Muscle layer of colon (tissue), 2 donors: Measurements from ENCODE around the gene RAB35.

Source experiments
- H3K27ac ChIP-seq: one replicate; pipeline ENCODE4 v1.7.0; 2013; ENCODE audit warnings: low read depth, mild to moderate bottlenecking, low read length, moderate library complexity
- H3K27me3 ChIP-seq, 2 donors: one replicate each; pipeline ENCODE4 v1.7.0; 2013; ENCODE audit warnings: low read length in 2 of 2, mild to moderate bottlenecking in 2 of 2; ENCODE audit not compliant: insufficient read depth in 2 of 2, control insufficient read depth in 1 of 2
- H3K36me3 ChIP-seq: one replicate; pipeline ENCODE4 v1.7.0; 2013; ENCODE audit warnings: mild to moderate bottlenecking, low read length; ENCODE audit not compliant: insufficient read depth
- H3K4me1 ChIP-seq: one replicate; pipeline ENCODE4 v1.7.0; 2013; ENCODE audit warnings: mild to moderate bottlenecking, low read length; ENCODE audit not compliant: insufficient read depth
- H3K4me3 ChIP-seq, 2 donors: one replicate each; pipeline ENCODE4 v1.7.0; 2013; ENCODE audit warnings: low read length in 2 of 2, low read depth in 1 of 2, mild to moderate bottlenecking in 1 of 2, moderate library complexity in 1 of 2
- H3K9ac ChIP-seq: one replicate; pipeline ENCODE4 v1.7.0; 2013; ENCODE audit warnings: low read length
- H3K9me3 ChIP-seq: one replicate; pipeline ENCODE4 v1.7.0; 2013; ENCODE audit warnings: mild to moderate bottlenecking, low read length
- donor health status: abdominal sarcoma.
- donor health status: Adenocarcinoma of cecum.

The RAB35 gene

GRCh38 chr12:120116792-120117651, 469 bp upstream of the RAB35 start:
- H3K4me1 ChIP-seq, result peaks cover 41% of the 10 kb centered on the region

GRCh38 chr12:120115692-120116440, 687 bp downstream of the RAB35 start:
- Histone ChIP-seq H3K36me3 (peaks cover 3% of the 10 kb centered on the region), H3K27ac (peak overlapping the region; percentile 68), H3K4me3 (peak overlapping the region; percentile 77 to 81), H3K9ac (peak overlapping the region; percentile 69), H3K27me3 (no peaks in the 10 kb centered on the region), H3K9me3 (no peaks in the 10 kb centered on the region), H3K4me1 (peaks cover 41% of the 10 kb centered on the region)

More at GRCh38 chr12:120116792-120117651, 469 bp upstream of the RAB35 start:
- H3K36me3 ChIP-seq, result peaks cover 3% of the 10 kb centered on the region
- H3K27ac ChIP-seq, result peak overlapping the region; percentile 56
- peak overlapping the region; percentile 38 to 68 for H3K4me3 ChIP-seq
- no peaks in the 10 kb centered on the region for H3K9me3 ChIP-seq
- H3K9ac ChIP-seq, result peak overlapping the region; percentile 12
- no peaks in the 10 kb centered on the region for H3K27me3 ChIP-seq

GRCh38 chr12:120115066-120115465, 1.5 kb downstream of the RAB35 start:
- H3K9me3 ChIP-seq, result no peaks in the 10 kb centered on the region
- peaks cover 41% of the 10 kb centered on the region for H3K4me1 ChIP-seq
- no peak overlapping the region for H3K27ac ChIP-seq
- peak overlapping the region; percentile 69 for H3K9ac ChIP-seq
- H3K4me3 ChIP-seq, result peak overlapping the region; percentile 77 to 81
- H3K36me3 ChIP-seq, result peaks cover 3% of the 10 kb centered on the region
- H3K27me3 ChIP-seq, result no peaks in the 10 kb centered on the region

GRCh38 chr12:120110550-120111501, 5.7 kb downstream of the RAB35 start:
- peaks cover 22% of the 10 kb centered on the region for H3K4me1 ChIP-seq
- no peaks in the 10 kb centered on the region for H3K9me3 ChIP-seq
- H3K27me3 ChIP-seq, result no peaks in the 10 kb centered on the region
- peaks cover 8% of the 10 kb centered on the region for H3K36me3 ChIP-seq
- no peak overlapping the region for H3K27ac ChIP-seq
- no peak overlapping the region for H3K4me3 ChIP-seq
- H3K9ac ChIP-seq, result no peak overlapping the region

DNA sequence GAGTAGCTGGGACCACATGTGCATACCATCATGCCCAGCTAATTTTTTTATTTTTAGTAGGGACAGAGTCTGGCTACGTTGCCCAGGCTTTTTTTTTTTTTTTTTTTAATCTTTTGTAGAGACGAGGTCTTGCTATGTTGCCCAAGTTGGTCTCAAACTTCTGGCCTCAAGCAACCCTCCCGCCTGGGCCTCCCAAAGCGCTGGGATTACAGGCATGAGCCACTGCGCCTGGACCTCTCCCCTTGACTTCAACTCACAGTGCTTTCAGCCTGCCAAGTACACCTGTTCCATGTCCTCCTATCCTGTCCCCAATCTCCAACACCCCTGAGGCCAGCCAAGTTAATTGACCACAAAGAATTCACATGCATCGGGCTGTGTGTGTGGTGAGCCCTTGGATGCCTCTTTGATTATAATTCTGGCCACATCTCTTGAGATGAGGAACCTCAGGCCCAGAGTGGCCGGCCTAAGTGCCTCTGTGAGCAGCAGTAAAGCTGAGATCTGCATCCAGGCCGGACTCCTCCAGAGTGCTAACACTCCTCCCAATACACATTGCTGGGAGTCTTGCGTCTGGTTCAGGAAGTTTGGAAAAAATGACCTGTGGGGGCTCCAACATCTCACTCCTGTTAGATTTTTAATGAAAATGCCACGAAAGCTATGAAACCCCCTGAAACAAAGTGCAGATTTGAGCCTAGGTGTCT, 6.8 kb downstream of the RAB35 start:
- Histone ChIP-seq H3K27me3 (no peaks in the 10 kb centered on the region), H3K27ac (no peak overlapping the region), H3K9ac (no peak overlapping the region), H3K9me3 (no peaks in the 10 kb centered on the region), H3K4me3 (no peak overlapping the region), H3K36me3 (peaks cover 5% of the 10 kb centered on the region), H3K4me1 (peaks cover 11% of the 10 kb centered on the region)

DNA sequence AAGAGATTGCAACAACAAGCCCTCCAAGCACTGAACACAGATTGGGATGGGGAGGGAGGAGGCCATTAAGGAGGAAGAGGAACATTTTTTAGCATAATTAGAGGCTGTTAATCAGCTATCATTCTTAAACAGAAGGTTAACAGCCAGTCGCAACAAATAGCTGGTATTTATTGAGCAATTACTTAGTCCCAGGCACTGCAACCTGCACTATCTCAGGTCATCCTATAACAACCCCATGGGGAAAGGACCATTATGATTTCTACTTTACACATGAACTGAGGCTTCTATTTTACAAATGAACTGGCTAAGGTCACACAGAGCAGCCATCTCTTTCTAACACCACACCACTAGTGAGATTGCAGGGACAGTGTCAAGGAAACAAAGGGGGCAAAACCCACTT, 10.4 kb downstream of the RAB35 start:
- Histone ChIP-seq H3K9me3 (no peaks in the 10 kb centered on the region), H3K9ac (no peak overlapping the region), H3K27ac (no peak overlapping the region), H3K4me3 (no peak overlapping the region), H3K27me3 (no peaks in the 10 kb centered on the region), H3K4me1 (peaks cover 15% of the 10 kb centered on the region), H3K36me3 (peaks cover 25% of the 10 kb centered on the region)

- Histone ChIP-seq H3K4me1 (peaks cover 25% of the 10 kb centered on the region), H3K27ac (no peak overlapping the region), H3K4me3 (no peak overlapping the region), H3K9me3 (no peaks in the 10 kb centered on the region), H3K27me3 (no peaks in the 10 kb centered on the region), H3K36me3 (peaks cover 36% of the 10 kb centered on the region), H3K9ac (no peak overlapping the region)
Measured at GRCh38 chr12:120103371-120103770, 13.2 kb downstream of the RAB35 start.

DNA sequence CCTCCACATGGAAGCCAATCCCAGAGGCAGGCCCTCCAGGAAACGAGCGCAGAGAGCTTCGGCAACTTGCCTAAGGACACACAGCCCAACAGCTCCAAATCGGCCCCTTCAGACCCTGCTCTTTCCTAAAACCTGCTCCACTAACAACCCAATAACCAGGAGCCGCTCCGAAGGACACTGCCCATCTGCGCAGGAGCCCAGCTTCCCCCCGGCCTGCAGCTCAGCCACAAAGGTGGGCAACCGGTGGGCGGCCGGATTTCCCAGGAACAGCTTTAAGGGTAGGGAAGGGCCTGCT, 13.6 kb downstream of the RAB35 start:
- peaks cover 25% of the 10 kb centered on the region for H3K4me1 ChIP-seq
- H3K27ac ChIP-seq, result no peak overlapping the region
- H3K36me3 ChIP-seq, result peaks cover 37% of the 10 kb centered on the region
- H3K9ac ChIP-seq, result no peak overlapping the region
- H3K4me3 ChIP-seq, result no peak overlapping the region
- no peaks in the 10 kb centered on the region for H3K27me3 ChIP-seq
- no peaks in the 10 kb centered on the region for H3K9me3 ChIP-seq

GRCh38 chr12:120102189-120103043, 14.1 kb downstream of the RAB35 start:
- H3K36me3 ChIP-seq, result peaks cover 36% of the 10 kb centered on the region
- H3K4me3 ChIP-seq, result no peak overlapping the region
- no peak overlapping the region for H3K9ac ChIP-seq
- peak overlapping the region; percentile 10 for H3K27ac ChIP-seq
- H3K4me1 ChIP-seq, result peaks cover 25% of the 10 kb centered on the region
- no peaks in the 10 kb centered on the region for H3K27me3 ChIP-seq
- H3K9me3 ChIP-seq, result no peaks in the 10 kb centered on the region

DNA sequence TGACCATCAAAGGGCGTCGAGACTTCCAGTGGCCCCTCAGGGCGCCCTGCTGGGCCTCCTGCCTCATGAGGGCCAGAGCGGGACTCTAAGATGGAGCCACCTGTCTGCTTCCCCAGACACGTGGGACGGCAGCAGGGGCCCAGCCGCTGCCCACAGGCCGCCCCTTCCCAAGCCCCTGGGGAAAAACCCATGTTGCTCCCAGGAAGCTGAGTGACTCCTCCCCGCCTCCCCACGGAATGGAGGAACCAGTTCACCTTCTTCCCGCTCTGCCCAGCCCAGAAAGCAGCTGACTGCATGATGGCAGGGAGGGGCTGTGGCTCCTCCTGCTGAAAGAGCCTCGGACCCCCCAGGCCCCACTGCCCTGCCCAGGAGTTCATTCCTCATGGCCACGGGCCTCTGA, 14.9 kb downstream of the RAB35 start:
- peak overlapping the region; percentile 10 for H3K27ac ChIP-seq
- no peaks in the 10 kb centered on the region for H3K27me3 ChIP-seq
- H3K4me3 ChIP-seq, result no peak overlapping the region
- H3K36me3 ChIP-seq, result peaks cover 44% of the 10 kb centered on the region
- H3K9me3 ChIP-seq, result no peaks in the 10 kb centered on the region
- no peak overlapping the region for H3K9ac ChIP-seq
- peaks cover 25% of the 10 kb centered on the region for H3K4me1 ChIP-seq
